PC-9 (cell line): ENCODE data around the gene USP48. TPM values are rescaled to one million over a fixed set of nuclear protein-coding genes. Genes with fewer than 3 reads are reported as not detected.
"Not testable (repeated sequence)": the region's sequence is repeated elsewhere in the genome, so short reads cannot be mapped to it uniquely, and the experiment has no call there.

Source experiments
- BruUV-seq: library from RNA; stranded (reverse); fragments of 400-500 nt; replicated peaks from 2 replicates; lab custom pipeline; 2021; lab: Mats Ljungman, UMichigan
- CTCF ChIA-PET: fragments of 300-600 bp; sonication (Branson Sonifier 250); formaldehyde crosslinking; loops from one replicate; lab custom pipeline; 2022; ENCODE audit warnings: antibody characterized with exemption; lab: Charles Lee
- POLR2A ChIA-PET: fragments of 300-600 bp; sonication (Branson Sonifier 250); formaldehyde crosslinking; loops from one replicate; lab custom pipeline; 2022; ENCODE audit warnings: antibody characterized with exemption; ENCODE audit not compliant: unreplicated experiment; lab: Charles Lee
- DNase-seq, 2 experiments: peaks; one replicate each; pipeline versions ENCODE4 v3.0.0 to v3.0.0-alpha.2; 2015 to 2022; ENCODE audit warnings: mixed read lengths in 1 of 2
- H2AFZ ChIP-seq: fragments of 200-600 bp; sonication (generic); 2 replicates; pipeline ENCODE4 v1.8.1; 2017; ENCODE audit warnings: antibody characterized with exemption
- H3F3A ChIP-seq: fragments of 200-600 bp; sonication (generic); 2 replicates; pipeline ENCODE4 v1.8.1; 2017; ENCODE audit warnings: antibody characterized with exemption, mild to moderate bottlenecking, low read depth; ENCODE audit not compliant: insufficient read depth
- H3K27ac ChIP-seq: fragments of 200-600 bp; sonication (generic); 2 replicates; pipeline ENCODE4 v1.6.1; 2016; ENCODE audit warnings: mixed run types
- H3K27me3 ChIP-seq: fragments of 200-600 bp; sonication (generic); 2 replicates; pipeline ENCODE4 v1.6.1; 2016; ENCODE audit warnings: low read depth, mixed run types; ENCODE audit not compliant: insufficient read depth
- H3K36me3 ChIP-seq: fragments of 200-600 bp; sonication (generic); 2 replicates; pipeline ENCODE4 v1.6.1; 2016; ENCODE audit warnings: low read depth, mixed run types
- H3K4me1 ChIP-seq: fragments of 200-600 bp; sonication (generic); replicated peaks from 2 replicates; pipeline ENCODE4 v1.6.1; 2016; ENCODE audit warnings: mixed run types; ENCODE audit not compliant: insufficient read depth
- H3K4me2 ChIP-seq: fragments of 200-600 bp; sonication (generic); 2 replicates; pipeline ENCODE4 v1.6.1; 2017; ENCODE audit warnings: mixed run types
- H3K4me3 ChIP-seq: fragments of 200-600 bp; sonication (generic); 2 replicates; pipeline ENCODE4 v1.6.1; 2016; ENCODE audit warnings: mixed run types
- H3K79me2 ChIP-seq: fragments of 200-600 bp; sonication (generic); 2 replicates; pipeline ENCODE4 v1.6.1; 2017; ENCODE audit warnings: low read depth, mixed run types
- H3K9me2 ChIP-seq: fragments of 200-600 bp; sonication (generic); 2 replicates; pipeline ENCODE4 v1.8.1; 2017; ENCODE audit warnings: mild to moderate bottlenecking; ENCODE audit not compliant: insufficient read depth
- H3K9me3 ChIP-seq: fragments of 200-600 bp; sonication (generic); 2 replicates; pipeline ENCODE4 v1.8.1; 2016; ENCODE audit warnings: low read depth; ENCODE audit not compliant: insufficient read depth
- H4K20me1 ChIP-seq: fragments of 200-600 bp; sonication (generic); 2 replicates; pipeline ENCODE4 v1.8.1; 2017; ENCODE audit not compliant: insufficient read depth
- EZH2 ChIP-seq: fragments of 200-600 bp; sonication (generic); IDR thresholded peaks from 2 replicates; pipeline ENCODE4 v1.8.0; 2017; ENCODE audit warnings: antibody characterized with exemption, low read depth
- intact Hi-C: fragments of 100-400 bp; cut with micrococcal nuclease; formaldehyde crosslinking; loops from one replicate; pipeline ENCODE4 v1.10.0; 2022; ENCODE audit not compliant: unreplicated experiment
- total RNA-seq: library from RNA; stranded (reverse); gene quantifications from 2 replicates; pipeline ENCODE4 v1.2.3, GENCODE V29; 2021
- TF ChIP-seq, protein P1 (sequence below): fragments of 200-600 bp; sonication (generic); conservative IDR thresholded peaks from 2 replicates; pipeline ENCODE4 v1.6.1; 2017; ENCODE audit warnings: mixed run types, antibody characterized with exemption, mild to moderate bottlenecking, moderate library complexity

Gene USP48
- total RNA-seq, 1 experiment from 2014 or later = 63.1 TPM

- H3K27me3 ChIP-seq = no peaks in the 10 kb centered on the region
- no peak overlapping the region for H3K4me2 ChIP-seq
- TF ChIP-seq, protein P1, sequence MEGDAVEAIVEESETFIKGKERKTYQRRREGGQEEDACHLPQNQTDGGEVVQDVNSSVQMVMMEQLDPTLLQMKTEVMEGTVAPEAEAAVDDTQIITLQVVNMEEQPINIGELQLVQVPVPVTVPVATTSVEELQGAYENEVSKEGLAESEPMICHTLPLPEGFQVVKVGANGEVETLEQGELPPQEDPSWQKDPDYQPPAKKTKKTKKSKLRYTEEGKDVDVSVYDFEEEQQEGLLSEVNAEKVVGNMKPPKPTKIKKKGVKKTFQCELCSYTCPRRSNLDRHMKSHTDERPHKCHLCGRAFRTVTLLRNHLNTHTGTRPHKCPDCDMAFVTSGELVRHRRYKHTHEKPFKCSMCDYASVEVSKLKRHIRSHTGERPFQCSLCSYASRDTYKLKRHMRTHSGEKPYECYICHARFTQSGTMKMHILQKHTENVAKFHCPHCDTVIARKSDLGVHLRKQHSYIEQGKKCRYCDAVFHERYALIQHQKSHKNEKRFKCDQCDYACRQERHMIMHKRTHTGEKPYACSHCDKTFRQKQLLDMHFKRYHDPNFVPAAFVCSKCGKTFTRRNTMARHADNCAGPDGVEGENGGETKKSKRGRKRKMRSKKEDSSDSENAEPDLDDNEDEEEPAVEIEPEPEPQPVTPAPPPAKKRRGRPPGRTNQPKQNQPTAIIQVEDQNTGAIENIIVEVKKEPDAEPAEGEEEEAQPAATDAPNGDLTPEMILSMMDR = no peak
- TF ChIP-seq EZH2 = no peak
- H3K9me2 ChIP-seq = no peaks in the 10 kb centered on the region
- H3K4me3 ChIP-seq = no peak overlapping the region
- no peak for DNase-seq
- no peaks in the 10 kb centered on the region for H3K4me1 ChIP-seq
- no peaks in the 10 kb centered on the region for H3K9me3 ChIP-seq
- no TSS peak for BruUV-seq
- ChIA-PET CTCF (no interaction called here), POLR2A (no interaction called here)
- H2AFZ ChIP-seq = no peak overlapping the region
- no peaks in the 10 kb centered on the region for H3F3A ChIP-seq
- H4K20me1 ChIP-seq = peaks cover 9% of the 10 kb centered on the region; the same call in 1 of the 2 replicates
- intact Hi-C loops = no loop called here
- no peaks in the 10 kb centered on the region for H3K36me3 ChIP-seq
- no peak overlapping the region for H3K27ac ChIP-seq
- H3K79me2 ChIP-seq = peaks cover 61% of the 10 kb centered on the region
Observed at GRCh38 chr1:21774835-21775549, 8.0 kb downstream of the USP48 start.

DNA sequence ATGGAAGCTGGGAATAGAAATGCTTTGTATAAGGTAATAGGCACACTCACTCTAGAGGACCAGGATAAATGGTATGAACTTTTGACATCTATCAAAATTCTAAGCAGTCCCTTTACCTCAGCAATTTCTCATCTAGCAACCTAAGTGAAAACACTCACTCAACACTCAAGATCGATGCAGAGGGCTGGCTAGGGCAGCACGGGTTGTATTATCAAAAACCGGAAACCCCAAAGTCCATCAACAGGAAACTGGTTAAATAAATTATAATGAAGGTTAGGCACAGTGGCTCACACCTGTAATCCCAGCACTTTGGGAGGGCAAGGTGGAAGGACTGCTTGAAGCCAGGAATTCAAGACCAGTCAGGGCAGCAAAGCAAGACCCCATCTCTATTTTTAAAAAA is 9.4 kb downstream of the USP48 start:
- Histone ChIP-seq H3K27ac (no peak overlapping the region), H3K4me1 (no peaks in the 10 kb centered on the region), H3F3A (no peaks in the 10 kb centered on the region), H3K4me2 (no peak overlapping the region), H3K79me2 (peaks cover 51% of the 10 kb centered on the region), H3K4me3 (no peak overlapping the region), H3K9me3 (no peaks in the 10 kb centered on the region), H2AFZ (no peak overlapping the region), H3K27me3 (no peaks in the 10 kb centered on the region), H3K36me3 (no peaks in the 10 kb centered on the region), H4K20me1 (peaks cover 9% of the 10 kb centered on the region; the same call in 1 of the 2 replicates), H3K9me2 (no peaks in the 10 kb centered on the region)
- no peak for DNase-seq
- ChIA-PET POLR2A (no interaction called here), CTCF (interaction anchor here (0.9 kb wide), 1 partner anchor 540 kb away, joined by 7 read pairs; no protein-coding TSS in a partner anchor)
- no TSS peak for BruUV-seq
- intact Hi-C loops = no loop called here
- TF ChIP-seq EZH2 = no peak
- TF ChIP-seq, protein P1 = no peak

DNA sequence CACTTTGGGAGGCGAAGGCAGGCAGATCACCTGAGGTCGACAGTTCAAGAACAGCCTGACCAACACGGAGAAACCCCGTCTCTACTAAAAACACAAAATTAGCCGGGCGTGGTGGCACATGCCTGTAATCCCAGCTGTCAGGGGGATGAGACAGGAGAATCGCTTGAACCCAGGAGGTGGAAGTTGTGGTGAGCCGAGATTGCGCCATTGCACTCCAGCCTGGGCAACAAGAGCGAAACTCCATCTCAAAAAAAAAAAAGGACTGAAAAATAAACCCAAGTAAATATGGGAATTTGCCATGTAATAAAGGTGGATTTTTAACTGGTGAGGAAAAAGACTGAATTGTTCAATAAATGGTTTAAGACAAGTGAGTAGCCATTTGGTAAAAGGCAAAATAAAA is 11.3 kb downstream of the USP48 start:
- H4K20me1 ChIP-seq, H3K27ac ChIP-seq, CTCF ChIA-PET, H3F3A ChIP-seq, H3K4me3 ChIP-seq, H3K36me3 ChIP-seq, H3K4me2 ChIP-seq, H3K9me2 ChIP-seq, intact Hi-C loops, H3K9me3 ChIP-seq, H3K4me1 ChIP-seq, H3K27me3 ChIP-seq, DNase-seq, POLR2A ChIA-PET, H2AFZ ChIP-seq, BruUV-seq: not testable (repeated sequence)
- H3K79me2 ChIP-seq = peaks cover 37% of the 10 kb centered on the region

DNA sequence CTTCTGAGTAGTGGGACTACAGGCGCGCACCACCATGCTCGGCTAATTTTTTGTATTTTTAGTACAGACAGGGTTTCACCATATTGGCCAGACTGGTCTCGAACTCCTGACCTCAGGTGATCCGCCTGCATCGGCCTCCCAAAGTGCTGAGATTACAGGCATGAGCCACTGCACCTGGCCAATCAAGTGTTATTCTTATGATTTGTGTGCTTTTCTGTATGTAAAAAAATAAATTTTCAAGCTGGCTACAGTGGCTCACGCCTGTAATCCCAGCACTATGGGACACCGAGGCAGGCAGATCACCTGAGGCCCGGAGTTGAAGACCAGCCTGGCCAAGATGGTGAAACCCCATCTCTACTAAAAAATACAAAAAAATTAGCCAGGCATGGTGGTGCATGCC is 12.3 kb downstream of the USP48 start:
- H3K36me3 ChIP-seq, BruUV-seq, H2AFZ ChIP-seq, intact Hi-C loops, H3K4me1 ChIP-seq, H3K27ac ChIP-seq, H3K9me2 ChIP-seq, H3K4me3 ChIP-seq, DNase-seq, H4K20me1 ChIP-seq, H3K9me3 ChIP-seq, H3K4me2 ChIP-seq, H3K27me3 ChIP-seq, POLR2A ChIA-PET, H3F3A ChIP-seq: not testable (repeated sequence)
- CTCF ChIA-PET = interaction anchor here (0.6 kb wide), 1 partner anchor 43 kb away, joined by 4 read pairs; no protein-coding TSS in a partner anchor
- peaks cover 38% of the 10 kb centered on the region for H3K79me2 ChIP-seq
